GM12878 (cell line): ENCODE results near the gene ANTXR1. TPM values are rescaled to one million over a fixed set of nuclear protein-coding genes. Genes with fewer than 3 reads are reported as not detected.

ENCODE experiments used
- ATAC-seq: fragments of 200-7000 bp; cut with Tn5 transposase; 3 replicates; pipeline ENCODE4 v1.9.1; 2020; ENCODE audit warnings: mild to moderate bottlenecking, moderate library complexity
- BruUV-seq: library from RNA; stranded (reverse); fragments of 400-500 nt; replicated peaks from 2 replicates; lab custom pipeline; 2021; lab: Mats Ljungman, UMichigan
- CTCF ChIA-PET: fragments of 300-600 bp; sonication (Branson Sonifier 250); formaldehyde crosslinking; extraction: SDS; loops from one replicate; lab custom pipeline; 2021; ENCODE audit warnings: inconsistent platforms; lab: Yijun Ruan, JAX
- POLR2A ChIA-PET: fragments of 350-600 bp; formaldehyde crosslinking; extraction: SDS; loops from one replicate; lab custom pipeline; 2021; ENCODE audit warnings: inconsistent platforms; lab: Charles Lee
- RAD21 ChIA-PET: fragments of 300-600 bp; sonication (Branson Sonifier 250); formaldehyde crosslinking; loops from one replicate; lab custom pipeline; 2023; ENCODE audit warnings: antibody characterized with exemption; ENCODE audit not compliant: unreplicated experiment; lab: Charles Lee
- SMC1A ChIA-PET: fragments of 300-600 bp; sonication (Branson Sonifier 250); formaldehyde crosslinking; loops from one replicate; lab custom pipeline; 2023; ENCODE audit not compliant: unreplicated experiment, uncharacterized antibody; lab: Charles Lee
- DNase-seq: peaks from one replicate; pipeline ENCODE4 v3.0.0-alpha.2; 2011; ENCODE audit warnings: low read depth, low spot score
- FAIRE-seq: peaks from 3 replicates; lab custom pipeline; 2011; peaks lifted over from hg19 to GRCh38; lab: Jason Lieb, UNC
- H2AFZ ChIP-seq: 2 replicates; pipeline ENCODE4 v1.6.0; 2011; ENCODE audit warnings: low read depth, low read length, control low read depth; ENCODE audit not compliant: control insufficient read depth
- H3K27ac ChIP-seq: 2 replicates; pipeline ENCODE4 v1.5.1; 2011; ENCODE audit warnings: control low read depth; ENCODE audit not compliant: control insufficient read depth, insufficient read depth
- H3K27me3 ChIP-seq, 2 experiments: replicated peaks in 1 of 2; 2 replicates each; pipeline versions ENCODE4 v1.6.0 to v1.6.1; 2011; ENCODE audit warnings: low read length in 1 of 2; ENCODE audit not compliant: control insufficient read depth in 2 of 2, insufficient read depth in 2 of 2
- H3K36me3 ChIP-seq, 2 experiments: 2 replicates each; pipeline ENCODE4 v1.5.1; 2011; ENCODE audit warnings: low read length in 1 of 2; ENCODE audit not compliant: control insufficient read depth in 2 of 2, insufficient read depth in 2 of 2
- H3K4me1 ChIP-seq: 2 replicates; pipeline ENCODE4 v1.6.1; 2011; ENCODE audit warnings: mild to moderate bottlenecking, low read length, moderate library complexity, mixed read lengths; ENCODE audit not compliant: control insufficient read depth, insufficient read depth
- H3K4me2 ChIP-seq: 2 replicates; pipeline ENCODE4 v1.6.0; 2011; ENCODE audit warnings: control low read depth; ENCODE audit not compliant: control insufficient read depth, insufficient read depth
- H3K4me3 ChIP-seq: fragments of 200-600 bp; sonication (generic); 2 replicates; pipeline ENCODE4 v1.5.1; 2016
- H3K79me2 ChIP-seq: 2 replicates; pipeline ENCODE4 v1.6.0; 2011; ENCODE audit warnings: low read length; ENCODE audit not compliant: control insufficient read depth, insufficient read depth
- H3K9ac ChIP-seq: 2 replicates; pipeline ENCODE4 v1.8.0; 2011; ENCODE audit warnings: low read length, control low read depth, mixed read lengths; ENCODE audit not compliant: control insufficient read depth, insufficient read depth
- H3K9me3 ChIP-seq: replicated peaks from 3 replicates; pipeline ENCODE4 v1.5.1; 2011; ENCODE audit warnings: mild to moderate bottlenecking, low read length; ENCODE audit not compliant: control insufficient read depth, insufficient read depth
- H4K20me1 ChIP-seq: 2 replicates; pipeline ENCODE4 v1.6.0; 2011; ENCODE audit not compliant: control insufficient read depth, insufficient read depth
- ASH2L ChIP-seq: fragments of 300-600, 200-600 bp; sonication (generic); IDR thresholded peaks from 2 replicates; pipeline ENCODE4 v1.6.1; 2017; ENCODE audit warnings: low read depth, mild to moderate bottlenecking, borderline replicate concordance
- CBX3 ChIP-seq: fragments of 200-600 bp; sonication (generic); IDR thresholded peaks from 2 replicates; pipeline ENCODE4 v1.6.1; 2016; ENCODE audit warnings: low read depth, borderline replicate concordance
- EED ChIP-seq: sonication (generic); IDR thresholded peaks from 2 replicates; pipeline ENCODE4 v1.6.1; 2016; ENCODE audit warnings: antibody characterized with exemption, low read depth
- HDAC2 ChIP-seq: fragments of 200-600 bp; sonication (generic); IDR thresholded peaks from 2 replicates; pipeline ENCODE4 v1.6.1; 2017
- KDM1A ChIP-seq: fragments of 200-600 bp; sonication (generic); IDR thresholded peaks from 2 replicates; pipeline ENCODE4 v1.6.1; 2016; ENCODE audit warnings: borderline replicate concordance
- MEF2B ChIP-seq: fragments of 450-650 bp; IDR thresholded peaks from 2 replicates; pipeline ENCODE4 v1.6.1; 2018; ENCODE audit warnings: mild to moderate bottlenecking, moderate library complexity; ENCODE audit not compliant: partially characterized antibody, poor library complexity, severe bottlenecking
- RAD51 ChIP-seq: fragments of 450-650 bp; IDR thresholded peaks from 2 replicates; pipeline ENCODE4 v1.6.1; 2016; ENCODE audit warnings: moderate library complexity, mild to moderate bottlenecking, inconsistent platforms
- SIX5 ChIP-seq: IDR thresholded peaks from 2 replicates; pipeline ENCODE4 v1.6.1; 2011; ENCODE audit warnings: mild to moderate bottlenecking, low read depth, low read length, moderate library complexity; ENCODE audit not compliant: severe bottlenecking
- STAT1 ChIP-seq: fragments of 450-650 bp; conservative IDR thresholded peaks from 2 replicates; pipeline ENCODE4 v1.6.1; 2014; ENCODE audit warnings: antibody characterized with exemption, mild to moderate bottlenecking
- TBL1XR1 ChIP-seq: IDR thresholded peaks from 2 replicates; pipeline ENCODE4 v1.6.1; 2012; ENCODE audit warnings: low read depth, low read length, improper control_type of control experiment
- WGBS: methylation state at CpG from one replicate; pipeline ENCODE4 v1.1.6; 2016; ENCODE audit warnings: low lambda C conversion rate; ENCODE audit not compliant: insufficient replicate concordance, insufficient coverage; ENCODE audit errors: missing lambda C conversion rate; 5-methylcytosine and 5-hydroxymethylcytosine counted together
- in situ Hi-C: fragments of 300-500 bp; cut with MboI; formaldehyde crosslinking; loops from 9 replicates; pipeline ENCODE4 v1.14.3; 2018; ENCODE audit warnings: mixed read lengths
- intact Hi-C: fragments of 100-400 bp; cut with micrococcal nuclease; formaldehyde crosslinking; loops from one replicate; pipeline ENCODE4 v1.14.2; 2022; ENCODE audit not compliant: unreplicated experiment
- polyA plus RNA-seq, 11 experiments: library from polyadenylated mRNA; depleted of rRNA in 4 of 11; unstranded in 6 of 11; stranded (reverse) in 5 of 11; fragments of >200 nt; fragmentation: Nextera tagmentation in 4 of 11; fragmentation: Illumina TruSeq in 1 of 11; extraction: Ambion mirVana in 4 of 11; extraction: Trizol in 1 of 11; gene quantifications; 1 replicate in 1 of 11; 2 replicates in 10 of 11; pipeline versions ENCODE4 v1.2.1 to v1.2.3, GENCODE V29; 2011 to 2016; ENCODE audit warnings: inconsistent platforms in 2 of 11, missing spikeins in 2 of 11, low read depth in 1 of 11
- total RNA-seq, 4 experiments: library from RNA; depleted of rRNA in 3 of 4; stranded (reverse); fragments of >200 nt in 3 of 4; fragmentation: Illumina TruSeq in 1 of 4; extraction: Trizol in 1 of 4; gene quantifications; 2 replicates each; pipeline versions ENCODE4 v1.2.1 to v1.2.3, GENCODE V29; 2013 to 2021
- TF ChIP-seq, protein P1 (sequence below): fragments of 450-650 bp; IDR thresholded peaks from 2 replicates; pipeline ENCODE4 v1.6.1; 2018; ENCODE audit warnings: mild to moderate bottlenecking, low read depth, moderate library complexity; ENCODE audit not compliant: partially characterized antibody

Gene ANTXR1
- total and polyA plus RNA-seq, 10 of the 15 experiments (the other 5 are each of a cell fraction or from before 2014, with no cell fraction given), result 0.09 to 0.26 TPM; not detected in 8

- Histone ChIP-seq H4K20me1 (no peaks in the 10 kb centered on the region), H3K9me3 (no peaks in the 10 kb centered on the region), H3K27me3 (peaks cover 0 to 2% of the 10 kb centered on the region in 2 experiments; a peak in 2 of 4 replicates), H3K9ac (no peak overlapping the region), H3K79me2 (no peaks in the 10 kb centered on the region), H3K4me3 (no peak overlapping the region), H3K4me2 (no peak overlapping the region), H3K27ac (no peak overlapping the region), H2AFZ (no peak overlapping the region), H3K36me3 (no peaks in the 10 kb centered on the region), H3K4me1 (no peaks in the 10 kb centered on the region)
- TF ChIP-seq TBL1XR1, result no peak
- no peak for TF ChIP-seq ASH2L
- TF ChIP-seq MEF2B, result no peak
- TF ChIP-seq RAD51, result no peak
- no peak for TF ChIP-seq STAT1
- no peak for TF ChIP-seq SIX5
- TF ChIP-seq KDM1A, result no peak
- no peak for TF ChIP-seq EED
- TF ChIP-seq, protein P1, sequence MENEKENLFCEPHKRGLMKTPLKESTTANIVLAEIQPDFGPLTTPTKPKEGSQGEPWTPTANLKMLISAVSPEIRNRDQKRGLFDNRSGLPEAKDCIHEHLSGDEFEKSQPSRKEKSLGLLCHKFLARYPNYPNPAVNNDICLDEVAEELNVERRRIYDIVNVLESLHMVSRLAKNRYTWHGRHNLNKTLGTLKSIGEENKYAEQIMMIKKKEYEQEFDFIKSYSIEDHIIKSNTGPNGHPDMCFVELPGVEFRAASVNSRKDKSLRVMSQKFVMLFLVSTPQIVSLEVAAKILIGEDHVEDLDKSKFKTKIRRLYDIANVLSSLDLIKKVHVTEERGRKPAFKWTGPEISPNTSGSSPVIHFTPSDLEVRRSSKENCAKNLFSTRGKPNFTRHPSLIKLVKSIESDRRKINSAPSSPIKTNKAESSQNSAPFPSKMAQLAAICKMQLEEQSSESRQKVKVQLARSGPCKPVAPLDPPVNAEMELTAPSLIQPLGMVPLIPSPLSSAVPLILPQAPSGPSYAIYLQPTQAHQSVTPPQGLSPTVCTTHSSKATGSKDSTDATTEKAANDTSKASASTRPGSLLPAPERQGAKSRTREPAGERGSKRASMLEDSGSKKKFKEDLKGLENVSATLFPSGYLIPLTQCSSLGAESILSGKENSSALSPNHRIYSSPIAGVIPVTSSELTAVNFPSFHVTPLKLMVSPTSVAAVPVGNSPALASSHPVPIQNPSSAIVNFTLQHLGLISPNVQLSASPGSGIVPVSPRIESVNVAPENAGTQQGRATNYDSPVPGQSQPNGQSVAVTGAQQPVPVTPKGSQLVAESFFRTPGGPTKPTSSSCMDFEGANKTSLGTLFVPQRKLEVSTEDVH, result no peak
- TF ChIP-seq CBX3, result no peak
- TF ChIP-seq HDAC2, result no peak
- DNase-seq (no peak), FAIRE-seq (no peak), ATAC-seq (no peak)
- ChIA-PET SMC1A (no interaction called here), CTCF (interaction anchor here (1.4 kb wide), 1 partner anchor 11 kb away, joined by 5 read pairs; no protein-coding TSS in a partner anchor), RAD21 (no interaction called here), POLR2A (no interaction called here)
- in situ Hi-C loops (no loop called here), intact Hi-C loops (no loop called here)
- BruUV-seq, result no TSS peak
- WGBS, result 37% methylated on average over 13 of the region's 13 CpGs
Measured at GRCh38 chr2:69147841-69148533, 135.0 kb downstream of the ANTXR1 start.
